H1 (cell line): ENCODE measurements around the gene CLDN9. TPM values are rescaled to one million over a fixed set of nuclear protein-coding genes. Genes with fewer than 3 reads are reported as not detected.

Source experiments
- ASH2L ChIP-seq: fragments of 200-600, 300-600 bp; sonication (generic); IDR thresholded peaks from one replicate; pipeline ENCODE4 v1.7.1; 2017; ENCODE audit warnings: low read length
- NRF1 ChIP-seq: IDR thresholded peaks from 2 replicates; pipeline ENCODE4 v1.6.1; 2011; ENCODE audit warnings: mild to moderate bottlenecking, low read depth, low read length, improper control_type of control experiment
- polyA plus RNA-seq, 7 experiments: library from polyadenylated mRNA; depleted of rRNA in 3 of 7; stranded (reverse) in 5 of 7; unstranded in 2 of 7; fragments of >200 nt in 5 of 7; fragments of 200-250 nt in 2 of 7; gene quantifications; 1 replicate in 5 of 7; 2 replicates in 1 of 7; 4 replicates in 1 of 7; pipeline versions ENCODE4 v1.2.1 to v1.2.3, GENCODE V29; 2011 to 2013; ENCODE audit warnings: missing spikeins in 2 of 7, mixed read lengths in 2 of 7
- total RNA-seq: library from RNA; stranded (reverse); fragmentation: NEBNext Ultra II Directional; extraction: Animal tissue kit (Norgen Biotek cat#: 25700); gene quantifications from 2 replicates; pipeline ENCODE4 v1.2.1, GENCODE V29; 2021

Gene CLDN9
- total and polyA plus RNA-seq, 2 of the 8 experiments (the other 6 are each of a cell fraction or from before 2014, with no cell fraction given): 0.60 to 0.89 TPM

DNA sequence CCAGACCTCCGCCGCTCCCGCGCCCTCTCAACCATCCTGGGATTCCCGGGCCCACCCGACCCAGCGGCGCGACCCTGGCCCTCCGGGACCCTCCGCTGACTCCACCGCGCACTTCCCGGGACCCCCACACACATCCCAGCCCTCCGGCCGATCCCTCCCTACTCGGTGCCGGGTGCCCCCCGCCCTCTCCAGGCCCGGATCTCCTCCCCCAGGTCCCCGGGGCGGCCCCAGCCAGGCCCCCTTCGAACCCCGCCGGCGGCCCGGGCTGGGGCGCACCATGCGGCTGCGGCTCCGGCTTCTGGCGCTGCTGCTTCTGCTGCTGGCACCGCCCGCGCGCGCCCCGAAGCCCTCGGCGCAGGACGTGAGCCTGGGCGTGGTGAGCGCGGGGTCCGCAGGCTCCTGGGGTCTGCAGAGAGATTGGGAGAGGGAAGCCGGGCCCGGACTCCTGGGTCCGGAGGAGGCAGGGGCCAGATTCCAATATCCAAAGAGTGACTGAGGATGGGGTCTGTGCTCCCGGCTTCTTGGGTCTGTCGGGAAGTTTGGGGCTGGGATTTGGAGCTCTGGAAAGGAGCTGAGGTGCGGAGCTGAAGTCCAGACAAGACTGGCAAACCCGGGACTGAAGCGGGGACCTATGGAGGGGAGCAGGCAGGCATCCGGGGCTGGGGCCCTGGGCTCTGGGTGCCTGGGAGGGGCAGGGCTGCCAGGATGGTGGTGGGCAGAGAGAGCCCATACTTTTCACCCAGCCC lies 34.1 kb downstream of the CLDN9 start (continued):
- TF ChIP-seq NRF1 (no peak), ASH2L (peak; percentile 9)
